ENCODE data around the gene JMJD4. TPM values are rescaled to one million over a fixed set of nuclear protein-coding genes. Genes with fewer than 3 reads are reported as not detected.

Gene JMJD4
- total RNA-seq, 1 experiment from 2014 or later: 15.1 TPM

GRCh38 chr1:227747948-227748495, 12.9 kb upstream of the JMJD4 start:
- no peak overlapping the region for H3K27ac ChIP-seq
- no peak overlapping the region for H3K4me3 ChIP-seq
- ChIA-PET POLR2A (ENCODE audit: unreplicated experiment) (no interaction called here), CTCF (no interaction called here)
- no peak for TF ChIP-seq CTCF (conservative IDR thresholded peaks at IDR 0.05)
- TF ChIP-seq EZH2 (IDR thresholded peaks at IDR 0.05; ENCODE audit: low read depth): no peak
- H3K4me2 ChIP-seq: no peak overlapping the region
- H3K79me2 ChIP-seq (ENCODE audit: low read depth): peaks cover 3% of the 10 kb centered on the region; the same call in 1 of the 2 replicates
- BruUV-seq (replicated peaks): no TSS peak
- H2AFZ ChIP-seq: no peak overlapping the region
- H3K36me3 ChIP-seq (ENCODE audit: low read depth): no peaks in the 10 kb centered on the region
- intact Hi-C loops (cut with micrococcal nuclease; ENCODE audit: unreplicated experiment): no loop called here
- no peaks in the 10 kb centered on the region for H3K9me3 ChIP-seq (ENCODE audit: insufficient read depth, low read depth)
- peaks cover 40% of the 10 kb centered on the region for H4K20me1 ChIP-seq (ENCODE audit: insufficient read depth)
- DNase-seq: no peak
- H3F3A ChIP-seq (ENCODE audit: insufficient read depth, low read depth): no peaks in the 10 kb centered on the region
- H3K27me3 ChIP-seq (ENCODE audit: insufficient read depth, low read depth): no peaks in the 10 kb centered on the region
- H3K4me1 ChIP-seq (replicated peaks; ENCODE audit: insufficient read depth): no peaks in the 10 kb centered on the region
- no peaks in the 10 kb centered on the region for H3K9me2 ChIP-seq (ENCODE audit: insufficient read depth)

GRCh38 chr1:227747382-227747781, 12.3 kb upstream of the JMJD4 start:
- Histone ChIP-seq H3K9me2 (ENCODE audit: insufficient read depth) (no peaks in the 10 kb centered on the region), H3K79me2 (ENCODE audit: low read depth) (peaks cover 3% of the 10 kb centered on the region; the same call in 1 of the 2 replicates), H3K27ac (no peak overlapping the region), H3K9me3 (ENCODE audit: insufficient read depth, low read depth) (no peaks in the 10 kb centered on the region), H4K20me1 (ENCODE audit: insufficient read depth) (peaks cover 40% of the 10 kb centered on the region), H3K4me3 (no peak overlapping the region), H3K4me1 (replicated peaks; ENCODE audit: insufficient read depth) (no peaks in the 10 kb centered on the region), H2AFZ (no peak overlapping the region), H3K27me3 (ENCODE audit: insufficient read depth, low read depth) (no peaks in the 10 kb centered on the region), H3K4me2 (no peak overlapping the region), H3F3A (ENCODE audit: insufficient read depth, low read depth) (no peaks in the 10 kb centered on the region; the same call in 1 of the 2 replicates), H3K36me3 (ENCODE audit: low read depth) (no peaks in the 10 kb centered on the region)
- CTCF ChIA-PET: no interaction called here
- no peak for DNase-seq
- BruUV-seq (replicated peaks): no TSS peak
- intact Hi-C loops (cut with micrococcal nuclease; ENCODE audit: unreplicated experiment): no loop called here
- no peak for TF ChIP-seq EZH2 (IDR thresholded peaks at IDR 0.05; ENCODE audit: low read depth)
- TF ChIP-seq CTCF (conservative IDR thresholded peaks at IDR 0.05): no peak
- POLR2A ChIA-PET (ENCODE audit: unreplicated experiment): no interaction called here

- H3K27ac ChIP-seq: no peak overlapping the region
- H2AFZ ChIP-seq: no peak overlapping the region
- no peaks in the 10 kb centered on the region for H3K27me3 ChIP-seq (ENCODE audit: insufficient read depth, low read depth)
- no peak overlapping the region for H3K4me3 ChIP-seq
- ChIA-PET POLR2A (ENCODE audit: unreplicated experiment) (no interaction called here), CTCF (no interaction called here)
- H3K9me3 ChIP-seq (ENCODE audit: insufficient read depth, low read depth): no peaks in the 10 kb centered on the region
- intact Hi-C loops (cut with micrococcal nuclease; ENCODE audit: unreplicated experiment): no loop called here
- H3K4me1 ChIP-seq (replicated peaks; ENCODE audit: insufficient read depth): no peaks in the 10 kb centered on the region
- peaks cover 36% of the 10 kb centered on the region for H4K20me1 ChIP-seq (ENCODE audit: insufficient read depth)
- H3K36me3 ChIP-seq (ENCODE audit: low read depth): no peaks in the 10 kb centered on the region
- no peak overlapping the region for H3K4me2 ChIP-seq
- peaks cover 3% of the 10 kb centered on the region; the same call in 1 of the 2 replicates for H3K79me2 ChIP-seq (ENCODE audit: low read depth)
- BruUV-seq (replicated peaks): no TSS peak
- TF ChIP-seq EZH2 (IDR thresholded peaks at IDR 0.05; ENCODE audit: low read depth): no peak
- no peak for TF ChIP-seq CTCF (conservative IDR thresholded peaks at IDR 0.05)
- H3K9me2 ChIP-seq (ENCODE audit: insufficient read depth): no peaks in the 10 kb centered on the region
- H3F3A ChIP-seq (ENCODE audit: insufficient read depth, low read depth): no peaks in the 10 kb centered on the region; the same call in 1 of the 2 replicates
- no peak for DNase-seq
Observed at GRCh38 chr1:227746676-227747075, 11.6 kb upstream of the JMJD4 start.

All from PC-9 (cell line).